ENCODE results near the gene NRXN3.

NRXN3 gene

DNA sequence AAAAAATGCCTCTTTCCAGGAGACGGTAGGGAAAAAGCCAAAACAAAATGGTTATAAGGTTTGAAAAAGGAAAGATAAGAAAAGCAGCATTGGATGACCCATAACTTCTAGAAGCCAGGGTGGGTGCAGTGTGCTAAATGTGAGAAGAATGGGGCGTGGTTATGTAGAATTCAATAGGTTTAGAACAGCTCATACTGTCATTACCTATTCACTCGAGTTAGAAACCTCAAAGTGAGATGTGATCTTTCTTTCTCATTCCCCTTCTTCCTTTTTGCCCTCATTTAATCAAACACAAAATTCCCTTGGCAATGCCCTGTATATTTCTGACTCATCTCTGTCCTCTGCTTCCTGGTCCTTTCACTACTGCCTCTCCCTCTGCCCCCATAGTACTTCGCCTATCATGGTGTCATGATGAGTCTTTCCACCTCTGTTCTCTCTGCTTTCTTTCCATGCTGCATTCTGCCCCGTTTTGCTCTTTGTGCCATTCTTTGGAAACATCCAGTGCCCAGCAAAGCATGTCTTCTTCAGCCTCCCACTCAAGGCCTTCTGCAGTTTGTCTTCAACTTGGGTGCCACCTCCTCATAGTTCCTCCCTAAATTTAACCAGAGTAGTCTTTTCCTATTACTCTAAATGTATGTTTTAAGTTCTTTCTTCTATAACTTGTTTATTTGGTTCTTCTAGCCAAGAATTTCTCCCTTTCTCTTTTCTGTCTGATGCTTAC is 496.3 kb downstream of the NRXN3 start:
- DNase-seq: no peak

DNA sequence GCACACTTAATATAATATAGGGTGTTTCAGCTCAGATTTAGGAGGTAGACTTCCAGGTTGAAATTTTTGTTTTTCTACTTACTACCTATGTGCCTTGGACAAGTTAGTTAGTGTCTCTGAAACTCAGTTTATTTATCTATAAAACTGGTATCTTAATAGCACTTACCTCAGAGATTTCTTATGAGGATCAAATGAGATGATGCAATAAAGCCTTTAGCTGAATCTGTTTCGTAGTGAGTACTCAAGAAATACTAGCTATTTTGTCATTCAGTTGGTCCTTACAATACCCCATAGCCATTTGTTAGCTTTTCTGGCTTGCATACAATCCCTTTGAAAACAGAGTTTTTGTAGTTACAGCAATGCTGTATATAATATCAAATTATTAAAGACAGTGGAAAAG is 497.0 kb downstream of the NRXN3 start:
- no peak for DNase-seq

DNA sequence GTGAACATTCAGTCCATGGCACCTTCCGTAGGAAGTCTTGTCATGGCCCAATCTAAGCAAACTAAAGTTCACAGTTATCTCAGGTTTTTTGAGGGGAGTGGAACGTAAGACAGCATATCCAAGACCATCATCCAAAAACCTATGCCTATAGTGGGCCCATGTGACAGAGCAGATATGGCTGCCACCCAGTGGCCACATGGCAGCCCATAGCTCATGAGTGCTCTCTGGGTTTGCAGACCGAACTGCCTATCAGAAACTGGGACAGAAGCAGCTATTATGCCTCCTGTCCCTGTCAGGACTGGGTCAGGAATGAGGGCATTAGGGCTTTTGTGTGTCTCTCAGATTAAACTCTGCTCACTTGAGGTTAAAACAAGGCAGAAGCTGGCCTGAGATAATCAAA is 503.7 kb downstream of the NRXN3 start:
- DNase-seq: no peak

DNA sequence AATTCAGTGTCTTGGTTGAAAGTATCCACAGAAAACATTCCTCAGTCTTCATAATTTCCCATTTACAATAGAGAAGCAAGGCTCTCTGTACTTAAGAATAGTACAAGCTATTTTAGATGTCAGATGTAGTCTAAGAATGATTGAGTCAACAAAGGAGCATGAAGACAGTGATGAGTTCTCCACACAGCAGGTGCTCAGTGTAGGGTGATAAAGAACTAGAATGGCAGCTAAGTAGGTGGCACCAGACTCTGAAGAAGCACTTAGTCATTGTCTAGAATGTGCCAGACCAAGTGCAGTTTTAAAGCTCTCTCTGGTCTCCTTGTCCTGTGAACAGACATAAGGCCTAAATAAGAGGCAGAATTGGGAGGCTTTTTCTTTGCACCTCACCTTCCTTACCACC is 504.6 kb downstream of the NRXN3 start:
- DNase-seq: no peak

DNA sequence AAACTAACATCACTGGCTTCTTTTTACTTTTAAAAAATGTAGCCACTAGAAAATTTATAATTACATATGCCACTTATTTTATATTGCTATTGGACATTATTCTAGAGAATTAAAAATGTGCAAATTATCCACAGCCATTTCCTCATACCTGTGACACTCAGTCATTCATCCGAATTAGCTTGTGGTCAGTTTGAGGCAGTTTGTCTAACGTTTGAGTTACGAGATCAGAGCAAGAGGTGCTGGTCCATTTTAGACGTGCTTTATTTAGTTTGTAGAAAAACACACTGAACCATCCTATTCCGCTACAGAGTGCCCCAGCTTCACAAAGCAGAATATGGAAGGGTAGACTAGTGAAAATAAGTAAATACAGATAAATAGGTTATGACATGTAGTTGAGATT is 513.0 kb downstream of the NRXN3 start:
- DNase-seq: no peak

DNA sequence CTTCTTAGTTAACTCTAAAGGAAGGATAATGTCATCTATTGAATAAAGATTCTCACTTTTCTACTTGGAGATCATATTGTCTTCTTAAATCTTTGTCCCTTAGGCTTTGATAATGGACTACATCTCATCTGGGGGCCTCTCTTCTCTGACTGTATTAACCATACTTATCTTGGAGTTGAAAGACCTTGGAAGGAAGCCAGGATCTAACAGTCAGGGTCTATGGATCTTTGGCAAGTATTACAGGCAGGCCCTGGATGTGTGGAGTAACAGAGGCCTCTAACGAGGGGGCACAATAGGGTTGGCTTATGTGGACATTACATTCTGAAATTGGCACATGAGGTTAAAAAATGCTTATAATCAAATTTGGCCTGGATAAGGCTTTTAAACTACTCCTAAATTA is 513.8 kb downstream of the NRXN3 start:
- DNase-seq: no peak

DNA sequence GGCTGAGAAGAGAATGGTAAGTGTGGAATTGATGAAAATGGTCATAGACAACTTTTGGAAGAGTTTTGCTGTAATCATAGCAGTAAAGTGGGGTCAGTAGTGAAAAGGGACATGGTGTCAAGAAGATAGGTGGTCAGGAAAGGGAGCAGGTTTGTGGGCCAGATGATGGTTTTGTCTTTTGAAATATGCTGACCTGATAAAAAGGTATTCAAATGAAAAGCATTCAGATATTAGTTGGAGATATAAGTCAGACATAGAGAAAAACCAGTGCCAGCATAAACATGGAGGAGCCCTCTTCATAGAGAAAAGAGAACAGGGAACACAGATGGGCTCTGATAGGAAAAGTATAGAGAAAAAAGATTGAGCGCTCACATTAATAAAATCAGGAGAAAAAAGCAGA is 518.3 kb downstream of the NRXN3 start:
- no peak for DNase-seq

DNA sequence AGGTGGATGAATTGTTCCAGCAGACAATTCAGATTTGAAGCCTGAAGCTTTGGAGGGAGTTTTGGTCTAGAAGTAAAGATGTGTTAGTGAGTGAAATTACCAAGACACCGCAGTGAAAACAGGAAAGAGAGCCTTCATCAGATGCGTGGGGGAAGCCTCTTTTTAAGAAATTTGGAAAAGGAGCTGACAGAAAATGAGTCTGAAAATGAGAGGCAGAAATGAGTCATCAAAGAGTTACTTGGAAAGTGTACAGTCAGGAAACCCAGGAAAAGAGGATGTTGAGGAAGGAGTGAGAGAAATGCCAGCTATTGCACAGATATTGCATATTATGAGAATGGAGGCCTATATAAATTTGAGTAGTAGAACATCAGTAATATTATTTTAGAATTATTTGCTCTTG is 520.7 kb downstream of the NRXN3 start:
- DNase-seq: no peak

DNA sequence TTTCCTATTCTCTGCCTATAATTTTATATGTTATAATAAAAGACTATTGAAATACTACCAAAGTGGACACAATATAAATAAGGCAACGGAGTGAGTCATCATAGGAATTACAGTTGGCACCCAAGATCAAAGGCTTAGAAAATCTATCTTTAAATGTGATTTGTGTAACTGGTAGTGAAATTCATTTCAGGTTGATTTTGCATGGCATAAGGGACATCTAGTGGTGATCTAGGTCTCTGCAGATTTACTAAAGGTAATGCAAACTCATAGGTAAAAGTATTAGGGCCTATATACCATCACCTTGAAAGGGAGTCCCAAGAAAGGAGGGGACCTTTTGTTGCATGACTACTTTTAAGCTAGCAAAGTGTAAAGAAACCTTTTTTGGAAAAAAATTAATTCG is 527.2 kb downstream of the NRXN3 start:
- DNase-seq: no peak

DNA sequence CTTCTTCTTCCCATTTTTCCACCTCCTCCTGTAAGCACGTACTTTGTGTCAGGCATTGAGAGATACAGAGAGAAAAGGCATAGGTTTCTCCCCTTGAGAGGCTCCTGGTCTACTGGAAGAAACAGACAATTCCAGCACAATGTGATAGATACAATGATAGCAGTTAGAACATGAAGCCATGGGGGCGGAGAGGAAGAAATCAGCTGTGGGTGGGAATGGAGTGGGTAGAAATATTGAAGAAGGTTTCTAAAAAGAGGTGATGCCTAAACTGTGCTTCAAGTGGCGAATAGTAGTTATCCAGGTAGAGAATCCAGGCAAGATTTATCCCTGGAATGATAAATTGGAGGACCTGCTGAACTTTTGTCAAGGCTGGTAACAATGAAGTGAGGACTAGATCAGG is 528.8 kb downstream of the NRXN3 start:
- no peak for DNase-seq

DNA sequence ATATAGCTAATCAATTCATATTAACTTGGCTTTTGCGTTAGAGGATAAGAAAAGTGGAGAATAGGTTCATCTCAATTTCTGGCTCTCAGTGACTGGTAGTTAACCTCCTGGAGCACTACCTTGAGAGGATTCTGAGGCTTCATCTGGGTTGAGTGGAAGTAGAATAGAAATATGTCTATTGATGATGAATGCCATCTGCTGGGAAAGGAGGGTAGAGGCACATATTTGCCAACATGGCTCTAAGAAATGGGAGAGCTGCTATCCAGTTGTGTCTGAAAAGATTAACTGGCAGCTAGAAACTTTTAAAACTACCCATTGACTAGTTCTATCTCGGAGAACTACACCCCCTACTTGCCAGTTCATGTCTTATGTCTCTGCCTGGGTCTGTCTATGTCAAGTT is 530.1 kb downstream of the NRXN3 start:
- no peak for DNase-seq

DNA sequence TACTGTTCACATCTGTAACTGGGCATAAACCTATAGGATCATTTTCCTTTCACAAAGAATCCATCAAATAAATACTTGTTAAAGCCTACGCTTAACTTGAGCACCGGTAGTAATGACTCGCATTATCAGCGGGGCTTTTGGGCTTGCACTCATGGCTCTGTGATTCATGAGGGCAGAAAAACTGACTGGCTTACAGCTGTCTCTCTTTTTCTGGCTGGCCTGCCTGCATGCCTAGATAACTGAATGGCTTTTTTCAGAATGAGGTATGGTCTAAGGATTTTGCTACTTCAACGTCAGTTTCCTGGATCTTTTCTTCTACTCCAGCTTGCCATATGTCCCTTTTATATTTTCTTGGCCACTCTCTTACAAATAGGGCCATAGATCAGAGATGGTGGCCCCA is 531.1 kb downstream of the NRXN3 start:
- no peak for DNase-seq

DNA sequence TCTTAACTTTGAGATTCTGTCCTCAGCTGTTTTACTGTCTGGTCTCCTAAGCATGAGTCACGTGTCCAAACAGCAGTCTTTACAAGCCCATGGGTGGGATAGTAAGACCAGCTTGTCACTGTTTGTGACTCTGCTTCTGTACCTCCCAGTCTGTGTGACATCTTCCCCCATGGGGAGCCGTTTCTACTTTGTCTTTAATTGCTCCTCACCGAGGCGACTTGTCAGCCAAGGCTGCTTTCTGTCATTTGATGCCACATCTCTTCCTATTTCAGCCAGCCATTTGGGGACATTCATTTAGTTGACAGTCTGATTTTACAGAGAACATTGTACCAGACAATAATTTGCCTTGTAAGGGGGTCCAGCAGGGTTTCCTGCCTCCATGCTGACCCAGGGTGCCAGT is 534.8 kb downstream of the NRXN3 start:
- no peak for DNase-seq

DNA sequence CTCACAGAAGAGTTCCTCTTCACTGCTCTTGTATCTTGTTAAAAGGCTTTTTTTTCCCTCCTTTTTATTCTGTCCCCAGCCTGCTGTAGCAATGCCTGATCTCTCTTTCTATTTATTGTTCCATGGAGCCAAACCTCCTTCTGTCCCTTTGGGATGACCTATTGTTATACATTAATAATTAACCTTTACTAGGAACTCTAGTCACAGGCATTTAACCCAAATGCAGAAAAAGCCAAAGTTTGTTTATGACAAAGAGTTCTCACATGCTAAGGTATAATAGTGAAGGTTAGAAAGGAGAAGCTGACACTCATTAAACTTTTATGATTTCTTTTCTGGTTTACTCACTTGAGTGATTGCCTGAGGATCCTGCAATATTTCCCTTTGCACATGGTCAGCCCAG is 535.8 kb downstream of the NRXN3 start:
- no peak for DNase-seq

DNA sequence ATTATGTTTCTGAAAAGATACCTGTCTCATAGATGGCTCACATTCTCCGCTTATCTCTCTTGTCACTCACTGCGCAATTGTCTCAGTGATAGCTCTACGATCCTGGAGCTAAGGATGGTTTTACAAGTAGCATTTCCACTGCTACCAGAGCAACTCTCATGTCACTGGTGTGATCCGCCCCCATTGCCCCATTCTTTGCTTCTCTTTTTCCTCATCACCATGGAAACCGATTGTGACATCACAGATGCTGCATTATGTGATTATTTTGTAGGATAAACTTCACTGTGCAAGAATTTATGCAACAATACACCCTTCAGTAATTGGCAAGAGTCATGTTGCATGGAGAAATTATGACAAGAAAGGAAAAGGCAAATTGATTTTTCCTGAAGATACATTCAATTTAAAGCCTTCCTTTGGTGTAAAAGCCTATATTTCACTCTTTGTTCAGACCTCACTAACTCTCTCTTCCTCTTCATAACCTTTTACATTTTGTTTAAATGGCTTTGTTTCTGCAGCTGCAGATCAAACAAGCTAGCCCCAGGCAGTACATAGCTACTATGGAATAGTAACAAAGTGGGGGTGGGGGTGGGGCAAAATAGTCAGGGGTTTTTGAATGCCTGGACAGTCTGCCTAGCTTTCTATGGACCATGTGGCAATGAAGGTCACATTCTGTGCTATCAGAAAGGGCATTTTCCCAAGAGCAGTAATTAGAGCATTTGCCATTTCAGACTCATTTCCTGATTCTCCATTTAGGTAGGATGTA is 539.8 kb downstream of the NRXN3 start:
- DNase-seq: no peak

DNA sequence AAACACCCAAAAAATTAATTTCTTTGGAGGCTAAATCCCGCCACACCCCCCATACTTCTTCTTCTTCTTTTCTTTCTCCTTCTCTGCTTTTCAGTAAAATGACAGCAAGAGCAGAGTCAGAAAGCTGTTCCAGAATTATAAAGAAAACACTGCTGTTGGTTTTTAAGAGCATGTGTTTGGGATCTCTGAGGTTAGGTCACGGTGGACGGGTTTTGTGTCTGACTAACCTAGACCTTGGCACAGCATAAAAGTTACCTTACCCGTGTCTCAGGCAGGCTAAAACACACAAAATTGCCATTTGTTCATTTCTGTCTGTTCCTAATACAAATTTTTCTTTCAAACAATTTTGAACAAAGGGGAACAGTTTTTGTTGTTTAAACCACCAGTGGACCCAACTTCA is 540.8 kb downstream of the NRXN3 start:
- no peak for DNase-seq

DNA sequence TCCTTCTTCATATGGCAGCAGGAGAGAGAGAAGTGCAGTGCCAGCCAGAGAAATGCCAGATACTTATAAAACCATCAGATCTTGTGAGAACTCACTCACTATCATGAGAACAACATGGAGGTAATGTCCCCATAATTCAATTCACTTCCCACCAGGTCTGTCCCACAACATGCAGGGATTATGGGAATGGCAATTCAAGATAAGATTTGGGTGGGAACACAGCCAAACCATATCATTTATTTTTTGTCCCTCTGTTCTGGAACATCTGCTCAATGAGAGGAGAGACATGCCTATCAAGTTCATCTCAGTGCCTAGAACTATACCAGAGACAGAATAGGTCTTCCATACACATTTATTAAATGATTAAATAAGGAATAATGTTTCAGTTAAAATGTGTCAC is 543.5 kb downstream of the NRXN3 start:
- DNase-seq: no peak

DNA sequence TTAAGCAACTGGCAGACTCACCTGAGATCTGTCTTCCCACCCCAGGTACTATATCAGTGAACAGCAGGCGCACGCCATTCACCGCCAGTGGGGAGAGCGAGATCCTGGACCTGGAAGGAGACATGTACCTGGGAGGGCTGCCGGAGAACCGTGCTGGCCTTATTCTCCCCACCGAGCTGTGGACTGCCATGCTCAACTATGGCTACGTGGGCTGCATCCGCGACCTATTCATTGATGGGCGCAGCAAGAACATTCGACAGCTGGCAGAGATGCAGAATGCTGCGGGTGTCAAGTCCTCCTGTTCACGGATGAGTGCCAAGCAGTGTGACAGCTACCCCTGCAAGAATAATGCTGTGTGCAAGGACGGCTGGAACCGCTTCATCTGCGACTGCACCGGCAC is 544.5 kb downstream of the NRXN3 start:
- DNase-seq: no peak

DNA sequence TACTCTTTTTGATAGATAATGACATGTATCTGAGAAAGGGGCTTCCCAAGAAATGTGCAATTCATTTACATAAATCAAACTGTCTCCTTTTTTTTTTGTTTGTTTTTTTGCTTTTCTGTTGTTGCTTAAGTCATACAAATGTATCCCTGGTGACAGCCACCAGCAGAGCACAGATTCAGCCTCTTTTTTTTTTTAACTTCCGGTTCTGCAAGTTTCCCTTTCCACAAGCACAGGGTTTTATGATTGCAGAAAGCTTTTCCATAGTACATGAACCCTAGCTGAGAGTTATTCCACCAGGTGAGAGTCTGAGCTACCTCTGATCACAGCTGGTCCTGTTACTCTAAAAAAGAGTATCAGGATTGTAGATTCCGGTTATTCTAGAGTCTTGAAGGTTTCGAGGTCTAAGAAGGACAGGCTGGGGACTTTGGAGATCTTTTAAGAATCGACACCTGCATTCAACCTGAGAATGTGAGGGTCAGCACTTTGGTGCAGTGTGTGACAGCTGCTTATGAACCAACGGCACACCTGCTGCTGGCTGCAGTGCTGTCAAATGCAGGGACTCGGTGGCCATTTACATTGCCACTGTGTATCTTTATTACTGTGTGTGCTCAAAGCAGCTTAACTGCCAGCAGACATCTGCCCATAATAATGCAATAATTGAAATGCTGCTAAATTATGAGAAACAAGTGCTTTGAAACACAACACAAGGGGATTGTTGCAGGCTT is 551.7 kb downstream of the NRXN3 start:
- no peak for DNase-seq

DNA sequence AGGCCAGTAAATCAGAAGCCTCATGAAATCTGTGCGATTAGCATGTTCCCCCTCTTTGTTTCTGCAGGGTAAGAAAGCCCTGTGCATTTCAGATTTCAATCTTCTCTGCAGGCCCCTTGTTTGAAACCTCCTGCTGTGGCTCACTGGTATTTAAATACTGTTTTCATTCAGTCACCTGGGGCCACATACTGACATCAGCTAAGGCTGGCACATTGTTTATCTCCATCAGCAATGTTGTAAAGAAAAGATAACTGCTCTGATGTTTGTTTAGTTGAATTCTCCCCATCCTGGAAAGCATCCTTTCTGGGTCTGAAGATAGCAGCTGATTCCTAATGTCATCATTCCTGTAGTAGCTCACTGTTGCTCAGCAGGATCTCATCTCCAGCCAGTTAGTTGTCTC is 554.9 kb downstream of the NRXN3 start:
- no peak for DNase-seq

DNA sequence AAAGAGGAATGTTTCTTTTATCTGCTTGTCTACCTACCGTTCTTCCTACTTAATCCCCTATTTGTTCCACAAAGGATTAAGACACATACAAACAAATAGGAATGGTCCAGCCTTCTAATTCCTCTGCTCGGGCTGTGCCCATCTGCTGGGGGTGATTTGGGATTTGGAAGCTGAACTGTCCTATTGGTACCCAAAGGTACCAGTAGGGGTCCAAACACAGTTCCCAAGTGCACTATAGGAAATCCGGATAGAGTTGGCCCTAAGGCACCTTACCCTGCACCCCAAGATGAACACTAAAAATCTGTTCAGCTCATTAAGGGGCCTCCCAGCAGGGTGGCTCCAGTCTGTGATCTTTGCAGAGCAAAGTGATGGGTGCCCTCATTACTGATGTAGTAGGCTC is 566.9 kb downstream of the NRXN3 start:
- no peak for DNase-seq

DNA sequence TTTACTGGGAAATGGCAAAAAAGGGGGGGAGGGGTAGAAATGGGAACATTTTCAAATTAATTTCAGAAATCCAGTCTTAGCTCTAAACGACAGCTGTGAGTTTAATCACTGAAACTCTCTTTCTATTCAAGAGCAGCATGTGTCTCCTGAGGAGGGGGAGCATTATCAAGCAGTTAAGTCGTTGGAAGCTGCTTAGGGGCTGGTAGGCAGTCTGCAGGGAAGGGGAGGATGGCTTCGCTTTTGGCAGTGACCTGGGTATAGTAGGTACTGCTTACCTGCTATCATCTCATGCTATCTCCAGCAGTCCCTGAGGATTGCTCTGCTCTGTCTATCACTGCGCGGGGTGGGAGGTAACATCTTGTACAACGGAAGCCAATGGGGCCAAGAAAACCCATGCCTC is 567.4 kb downstream of the NRXN3 start:
- no peak for DNase-seq

DNA sequence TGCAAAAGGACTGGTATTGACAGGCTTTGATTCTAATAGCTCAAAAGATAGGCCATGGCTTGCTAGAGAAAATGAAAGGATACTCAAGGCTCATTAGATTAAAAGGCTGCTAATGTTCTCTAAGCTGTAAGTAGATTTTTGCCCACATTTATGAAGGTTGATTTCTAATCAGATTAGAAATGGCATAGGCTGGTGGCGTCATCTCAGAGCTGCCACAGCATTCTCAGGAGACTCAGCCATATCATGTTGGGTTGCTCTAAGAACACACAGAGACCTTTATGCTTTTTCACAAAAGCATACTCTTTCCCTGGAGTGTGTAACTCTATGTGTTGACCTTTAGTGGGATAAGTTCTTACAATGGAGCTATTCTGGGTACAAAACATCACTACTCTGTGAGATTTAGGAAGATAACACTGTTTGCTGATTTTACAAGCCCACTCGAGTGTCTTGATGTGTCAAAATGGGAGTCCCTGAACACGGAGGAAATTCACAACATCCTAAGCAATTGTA is 576.0 kb downstream of the NRXN3 start:
- DNase-seq: no peak

DNA sequence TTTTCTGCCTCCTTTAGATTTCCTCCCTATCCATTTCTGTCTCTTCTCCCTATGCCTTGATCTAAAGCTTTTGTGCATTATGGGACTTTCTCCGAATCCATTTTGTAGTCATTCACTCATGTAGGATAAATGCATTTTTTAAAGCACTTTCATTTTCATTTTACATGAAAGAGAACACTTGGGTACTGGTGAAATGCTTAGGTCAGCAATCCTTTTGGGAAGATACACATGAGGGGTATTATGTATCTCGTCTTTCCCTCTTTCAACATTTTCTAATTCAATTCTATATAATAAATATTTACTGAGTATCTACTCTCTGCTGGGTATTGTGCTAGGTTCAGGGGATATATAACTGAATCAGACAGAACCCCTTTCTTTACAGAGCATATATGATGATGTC is 577.6 kb downstream of the NRXN3 start:
- DNase-seq: no peak

Measured in activated effector memory CD4-positive, alpha-beta T cell treated with anti-CD3 and anti-CD28 coated beads, Interleukin-2, amount 50 U/mL, for 16 hours (primary cell).